Measurements from ENCODE around the gene LIMS1.

GRCh38 chr2:108560895-108561530 lies 26.7 kb downstream of the LIMS1 start:
- TF ChIP-seq CTCF (IDR thresholded peaks at IDR 0.05) = no peak
- TF ChIP-seq EP300 (IDR thresholded peaks at IDR 0.05) = no peak
- no peak for TF ChIP-seq POLR2AphosphoS5 (IDR thresholded peaks at IDR 0.05)
- no peak for TF ChIP-seq POLR2A (IDR thresholded peaks at IDR 0.05)
